Ovary (tissue), 9 donors: ENCODE measurements around the gene UBE2C. TPM values are rescaled to one million over a fixed set of nuclear protein-coding genes. Genes with fewer than 3 reads are reported as not detected.

ENCODE experiments used
- DNase-seq, 5 donors: peaks; one replicate each; pipeline ENCODE4 v3.0.0-alpha.2; 2019 to 2020
- H3K27ac ChIP-seq, 2 donors: fragments of 200-600 bp; one replicate each; pipeline versions ENCODE4 v1.5.1 to v1.8.0; 2019 to 2022
- H3K27me3 ChIP-seq: fragments of 200-600 bp; one replicate; pipeline ENCODE4 v1.8.0; 2022
- H3K36me3 ChIP-seq: fragments of 200-600 bp; sonication (generic); one replicate; pipeline ENCODE4 v1.5.1; 2019
- H3K4me1 ChIP-seq: one replicate; pipeline ENCODE4 v1.8.1; 2013; ENCODE audit warnings: mild to moderate bottlenecking, moderate library complexity; ENCODE audit not compliant: insufficient read depth
- H3K4me3 ChIP-seq: fragments of 200-600 bp; sonication (generic); one replicate; pipeline ENCODE4 v1.5.1; 2017
- H3K9me3 ChIP-seq, 2 donors: fragments of 200-600 bp in 1 of 2; sonication (generic) in 1 of 2; one replicate each; pipeline versions ENCODE4 v1.5.1 to v1.8.1; 2013 to 2019; ENCODE audit warnings: mild to moderate bottlenecking in 1 of 2, moderate library complexity in 1 of 2
- CTCF ChIP-seq, 3 donors: fragments of 450-650 bp in 2 of 3; fragments of 200-600 bp in 1 of 3; IDR thresholded peaks; one replicate each; pipeline versions ENCODE4 v1.5.1 to v1.8.0; 2016 to 2022; ENCODE audit warnings: antibody characterized with exemption in 3 of 3, mild to moderate bottlenecking in 1 of 3
- EP300 ChIP-seq: sonication (generic); formaldehyde crosslinking; IDR thresholded peaks from one replicate; pipeline ENCODE4 v1.6.1; 2017; ENCODE audit warnings: antibody characterized with exemption
- POLR2A ChIP-seq: fragments of 450-650 bp; IDR thresholded peaks from one replicate; pipeline ENCODE4 v1.6.1; 2017; ENCODE audit warnings: antibody characterized with exemption, mild to moderate bottlenecking, moderate library complexity
- WGBS, 3 donors: extraction: QIAGEN DNeasy Blood & Tissue Kit in 1 of 3; methylation state at CpG; one replicate each; pipeline versions ENCODE4 v1.1.5 to v1.1.7; 2013 to 2017; 5-methylcytosine and 5-hydroxymethylcytosine counted together
- intact Hi-C, 4 donors: fragments of 100-400 bp; cut with DNase I; formaldehyde crosslinking; loops; one replicate each; pipeline versions ENCODE4 v1.11.0 to v1.15.1; 2022 to 2023
- polyA plus RNA-seq, 2 donors: library from polyadenylated mRNA; stranded (reverse); fragments of 200-250 nt in 1 of 2; fragments of 350-450 nt in 1 of 2; fragmentation: Illumina TruSeq in 1 of 2; extraction: RNeasy Lipid Tissue Mini Kit (QIAGEN cat#74804) in 1 of 2; gene quantifications; one replicate each; pipeline ENCODE4 v1.2.3, GENCODE V29; 2013 to 2014
- small RNA-seq: library from RNA; depleted of rRNA; stranded (forward); fragments of <200 nt; gene quantifications from one replicate; pipeline ENCODE3, GENCODE V24; 2016
- total RNA-seq, 7 donors: library from RNA; depleted of rRNA in 2 of 7; stranded (reverse); fragments of >200 nt in 2 of 7; fragmentation: NEBNext Ultra II Directional in 3 of 7; extraction: Animal tissue kit (Norgen Biotek cat#: 25700) in 3 of 7; gene quantifications; one replicate each; pipeline versions ENCODE4 v1.1.0 to v1.2.4, GENCODE V29; 2016 to 2023
- donor health status: DM: no; HTN: no; CAD: no; lungs with moderate emphysema.
- donor health status: DM: no; HTN: no; CAD: no.
- donor health status: Bipolar disorder and iron deficiency.
- donor health status: DM: yes; HTN: yes; CAD: no.
- donor health status: DM: no; HTN: no; CAD: no.
- donor health status: DM: yes; HTN: yes; CAD: no.

The UBE2C gene
- total and polyA plus RNA-seq, 9 donors, result 0.69 to 5.6 (median 1.6) TPM; not detected in 3

- no peaks in the 10 kb centered on the region for H3K27me3 ChIP-seq
- peak overlapping the region in 1 of 2 donors; percentile 69 for H3K27ac ChIP-seq
- H3K36me3 ChIP-seq, result no peaks in the 10 kb centered on the region
- intact Hi-C loops, result no loop called here
- TF ChIP-seq EP300, result no peak
- no peak for TF ChIP-seq CTCF (IDR thresholded peaks at IDR 0.05)
- no peak for TF ChIP-seq POLR2A
- WGBS, 3 donors, result 91 to 94% (median 92%) methylated on average over 5 of the region's 5 CpGs
- DNase-seq, result peak in 1 of 5 donors; percentile 9
- H3K9me3 ChIP-seq, result no peaks in the 10 kb centered on the region
- H3K4me3 ChIP-seq, result no peak overlapping the region
- peaks cover 1% of the 10 kb centered on the region for H3K4me1 ChIP-seq
These were observed 54.0 kb downstream of the UBE2C start for GRCh38 chr20:45866454-45866853.

Small RNA genes within 50 kb of the gene (small RNA-seq; reads per million reads assigned to genes)
- not detected for gene RNU6ATAC38P

Other genes with a start within 250 kb of the UBE2C start
- under 1 TPM in 1 of 7 donors, not detected in 6; 0.23 TPM for gene WFDC8, start 233.4 kb upstream of the UBE2C start, total RNA-seq
- gene WFDC8, start 233.4 kb upstream of the UBE2C start, polyA plus RNA-seq, result not detected
- gene WFDC10A, start 182.9 kb upstream of the UBE2C start, total RNA-seq, result not detected
- not detected for gene WFDC10A, start 182.9 kb upstream of the UBE2C start, polyA plus RNA-seq
- not detected for gene WFDC9, start 181.4 kb upstream of the UBE2C start, total RNA-seq
- not detected for gene WFDC9, start 181.4 kb upstream of the UBE2C start, polyA plus RNA-seq
- not detected for gene WFDC11, start 142.4 kb upstream of the UBE2C start, total RNA-seq
- not detected for gene WFDC11, start 142.4 kb upstream of the UBE2C start, polyA plus RNA-seq
- not detected for gene WFDC13, start 110.6 kb upstream of the UBE2C start, total RNA-seq
- gene WFDC13, start 110.6 kb upstream of the UBE2C start, polyA plus RNA-seq, result not detected
- gene WFDC10B, start 107.6 kb upstream of the UBE2C start, total RNA-seq, result not detected
- gene WFDC10B, start 107.6 kb upstream of the UBE2C start, polyA plus RNA-seq, result under 1 TPM in 1 of 2 donors, not detected in 1; 0.37 TPM
- not detected for gene SPINT4, start 90.3 kb upstream of the UBE2C start, total RNA-seq
- not detected for gene SPINT4, start 90.3 kb upstream of the UBE2C start, polyA plus RNA-seq
- 1 to 10 TPM in 4 of 7 donors, under 1 TPM in 2, not detected in 1; 0.42 to 3.0 (median 1.1) TPM for gene WFDC3, start 20.8 kb upstream of the UBE2C start, total RNA-seq
- gene WFDC3, start 20.8 kb upstream of the UBE2C start, polyA plus RNA-seq, result 1 to 10 TPM; 1.5 to 2.0 TPM
- gene DNTTIP1, start 20.7 kb upstream of the UBE2C start, total RNA-seq, result 10 to 100 TPM; 20.6 to 31.8 (median 28.1) TPM
- 10 to 100 TPM; 29.1 to 36.1 TPM for gene DNTTIP1, start 20.7 kb upstream of the UBE2C start, polyA plus RNA-seq
- gene TNNC2, start 14.7 kb downstream of the UBE2C start, total RNA-seq, result 1 to 10 TPM in 6 of 7 donors, not detected in 1; 1.9 to 3.7 (median 3.4) TPM
- 1 to 10 TPM; 1.5 to 3.6 TPM for gene TNNC2, start 14.7 kb downstream of the UBE2C start, polyA plus RNA-seq
- gene SNX21, start 21.2 kb downstream of the UBE2C start, total RNA-seq, result 10 to 100 TPM; 46.1 to 90.1 (median 71.0) TPM
- gene SNX21, start 21.2 kb downstream of the UBE2C start, polyA plus RNA-seq, result 10 to 100 TPM; 18.2 to 41.1 TPM
- gene ACOT8, start 44.7 kb downstream of the UBE2C start, total RNA-seq, result 10 to 100 TPM; 18.4 to 26.7 (median 19.6) TPM
- gene ACOT8, start 44.7 kb downstream of the UBE2C start, polyA plus RNA-seq, result 10 to 100 TPM; 13.5 to 21.9 TPM
- gene ZSWIM3, start 45.0 kb downstream of the UBE2C start, total RNA-seq, result 1 to 10 TPM; 1.8 to 7.5 (median 4.7) TPM
- gene ZSWIM3, start 45.0 kb downstream of the UBE2C start, polyA plus RNA-seq, result 1 to 10 TPM; 2.4 to 6.0 TPM
- 10 to 100 TPM in 5 of 7 donors, 1 to 10 TPM in 2; 4.8 to 15.2 (median 11.8) TPM for gene ZSWIM1, start 68.6 kb downstream of the UBE2C start, total RNA-seq
- 10 to 100 TPM in 1 of 2 donors, 1 to 10 TPM in 1; 4.9 to 11.5 TPM for gene ZSWIM1, start 68.6 kb downstream of the UBE2C start, polyA plus RNA-seq
- 1 to 10 TPM; 4.2 to 7.5 (median 5.6) TPM for gene SPATA25, start 75.0 kb downstream of the UBE2C start, total RNA-seq
- gene SPATA25, start 75.0 kb downstream of the UBE2C start, polyA plus RNA-seq, result 1 to 10 TPM in 1 of 2 donors, not detected in 1; 7.1 TPM
- 10 to 100 TPM; 10.1 to 28.7 (median 12.5) TPM for gene NEURL2, start 78.6 kb downstream of the UBE2C start, total RNA-seq
- 10 to 100 TPM in 1 of 2 donors, 1 to 10 TPM in 1; 1.5 to 11.8 TPM for gene NEURL2, start 78.6 kb downstream of the UBE2C start, polyA plus RNA-seq
- 100 to 1,000 TPM in 4 of 7 donors, 10 to 100 TPM in 3; 45.0 to 156 (median 110) TPM for gene CTSA, start 78.7 kb downstream of the UBE2C start, total RNA-seq
- 100 to 1,000 TPM in 1 of 2 donors, 10 to 100 TPM in 1; 81.6 to 210 TPM for gene CTSA, start 78.7 kb downstream of the UBE2C start, polyA plus RNA-seq
- 100 to 1,000 TPM in 4 of 7 donors, 10 to 100 TPM in 3; 83.5 to 266 (median 138) TPM for gene PLTP, start 99.5 kb downstream of the UBE2C start, total RNA-seq
- gene PLTP, start 99.5 kb downstream of the UBE2C start, polyA plus RNA-seq, result 100 to 1,000 TPM in 1 of 2 donors, 10 to 100 TPM in 1; 85.7 to 188 TPM
- gene PCIF1, start 122.0 kb downstream of the UBE2C start, total RNA-seq, result 10 to 100 TPM; 34.5 to 73.7 (median 59.8) TPM
- 10 to 100 TPM; 14.6 to 48.2 TPM for gene PCIF1, start 122.0 kb downstream of the UBE2C start, polyA plus RNA-seq
- 10 to 100 TPM; 14.2 to 25.7 (median 20.0) TPM for gene ZNF335, start 159.6 kb downstream of the UBE2C start, total RNA-seq
- 10 to 100 TPM in 1 of 2 donors, 1 to 10 TPM in 1; 3.5 to 15.7 TPM for gene ZNF335, start 159.6 kb downstream of the UBE2C start, polyA plus RNA-seq
- gene MMP9, start 196.3 kb downstream of the UBE2C start, total RNA-seq, result 1 to 10 TPM in 2 of 7 donors, under 1 TPM in 5; 0.10 to 1.7 (median 0.28) TPM
- gene MMP9, start 196.3 kb downstream of the UBE2C start, polyA plus RNA-seq, result under 1 TPM; 0.16 to 0.25 TPM
- 1 to 10 TPM in 5 of 7 donors, not detected in 2; 1.1 to 2.1 (median 1.3) TPM for gene SLC12A5, start 216.6 kb downstream of the UBE2C start, total RNA-seq
- 1 to 10 TPM; 2.2 to 3.8 TPM for gene SLC12A5, start 216.6 kb downstream of the UBE2C start, polyA plus RNA-seq